Medulla oblongata (tissue), 1 donor: ENCODE measurements around the gene MCC.

ENCODE experiments used
- DNase-seq: peaks from one replicate; pipeline ENCODE4 v3.0.0-alpha.2; 2015; ENCODE audit errors: extremely low spot score

Gene MCC

GRCh38 chr5:113056988-113057387 is 431.3 kb downstream of the MCC start:
- no peak for DNase-seq

DNA sequence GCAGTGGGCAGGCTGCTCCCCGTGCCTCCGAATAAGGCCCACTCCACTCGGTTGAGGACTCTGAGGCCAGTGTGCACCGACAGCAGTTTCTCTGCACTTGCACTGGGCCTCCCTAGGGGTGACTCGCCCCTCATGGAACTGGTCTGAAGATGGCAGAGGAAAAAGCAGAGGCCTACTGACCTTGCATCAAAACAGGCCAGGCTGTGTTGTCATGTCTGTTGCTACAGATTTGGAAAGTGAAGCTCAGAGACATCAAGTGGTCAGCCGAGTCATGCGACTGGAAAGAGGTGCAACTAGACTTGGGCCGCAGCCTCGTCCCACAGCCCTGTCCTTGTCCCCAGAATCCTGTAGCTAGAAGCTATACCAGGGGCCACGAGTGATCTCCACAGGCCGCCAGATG is 433.4 kb downstream of the MCC start:
- no peak for DNase-seq

- DNase-seq: no peak
Measured at GRCh38 chr5:113053511-113053995, 434.7 kb downstream of the MCC start.

DNA sequence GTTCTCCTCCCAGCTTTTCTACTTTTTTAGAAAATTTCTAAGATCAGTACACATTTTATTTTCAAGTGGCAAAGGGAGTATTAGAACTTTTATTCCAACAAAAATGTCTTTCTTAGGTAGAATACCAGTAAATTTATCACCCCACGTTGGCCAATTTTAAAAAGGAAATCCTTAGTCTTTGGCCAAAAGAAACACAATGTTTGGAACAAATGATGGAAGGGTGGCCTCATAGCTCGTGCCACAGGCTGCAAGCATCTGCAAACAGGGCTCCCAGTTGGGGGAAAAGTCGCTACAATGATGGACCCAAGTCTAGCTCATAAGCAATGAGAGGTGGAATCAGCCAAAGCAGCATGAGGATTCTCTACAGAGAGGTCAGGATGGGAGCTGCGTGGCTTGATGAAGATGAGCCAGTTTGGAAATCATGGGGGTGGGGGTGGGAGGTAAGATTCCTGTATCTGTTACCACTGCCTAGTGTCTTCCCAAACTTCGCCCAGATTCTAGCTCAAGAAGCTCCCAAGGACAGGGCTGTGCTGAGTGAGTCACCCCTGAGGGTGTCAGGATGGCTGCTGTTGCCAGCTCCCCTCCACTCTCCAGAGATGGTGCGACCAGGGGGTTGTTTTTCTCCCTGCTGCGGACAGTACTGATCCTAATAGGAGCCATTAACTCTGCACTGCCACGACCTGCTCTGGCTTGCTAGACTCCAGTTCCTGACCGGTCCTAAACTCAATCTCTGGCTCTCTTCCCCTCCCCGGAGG is 436.0 kb downstream of the MCC start:
- no peak for DNase-seq

DNA sequence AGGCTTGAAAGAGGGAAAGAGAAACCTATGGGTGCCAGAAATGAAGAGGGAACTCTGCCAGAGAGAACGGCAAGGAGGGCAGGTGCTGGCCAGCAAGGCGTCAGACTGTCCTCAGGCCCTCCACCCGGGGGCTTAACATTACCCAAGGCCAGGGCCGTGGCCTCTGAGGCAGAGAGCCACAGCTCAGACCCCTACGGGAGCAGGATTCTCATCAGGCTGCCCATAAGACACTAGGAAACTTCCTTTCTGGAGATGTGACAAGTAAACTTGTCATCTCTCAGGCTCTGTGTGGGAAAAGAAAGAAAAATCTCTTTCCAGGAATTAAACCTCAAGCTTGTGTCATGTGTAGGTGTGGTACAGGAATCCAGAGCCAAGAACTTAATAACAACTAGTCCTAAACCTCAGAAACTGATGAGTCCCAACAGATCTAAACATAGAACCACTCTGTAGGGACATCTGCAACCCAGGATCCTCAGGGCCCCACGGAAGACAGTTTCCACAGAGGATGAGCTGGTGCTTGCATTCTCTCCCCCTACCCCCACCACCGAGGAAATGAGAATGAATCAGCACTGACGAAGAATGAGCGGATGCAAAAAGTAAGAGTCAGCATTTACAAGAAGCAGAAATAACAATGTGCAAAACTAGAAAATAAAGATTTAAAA is 437.4 kb downstream of the MCC start:
- no peak for DNase-seq

DNA sequence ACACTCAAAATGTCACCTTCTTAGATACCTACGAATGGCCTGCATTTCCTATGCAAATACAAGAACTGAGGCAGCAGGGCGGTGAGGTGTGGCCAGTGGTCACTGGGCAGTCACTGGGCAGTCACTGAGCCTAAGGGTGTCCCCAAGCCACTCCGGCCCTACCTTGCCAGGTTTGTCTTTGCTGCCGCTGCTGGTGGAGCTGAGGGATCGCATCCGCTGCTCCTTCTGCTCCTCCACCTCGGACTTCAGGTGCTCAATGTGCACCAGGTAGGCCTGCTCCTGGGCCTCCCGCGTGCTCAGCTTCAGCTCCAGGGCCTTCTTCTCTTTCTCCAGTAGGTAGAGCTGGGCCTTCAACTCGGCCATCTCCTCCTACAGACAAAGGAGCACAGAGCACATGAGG is 439.3 kb downstream of the MCC start:
- DNase-seq: no peak

GRCh38 chr5:113047733-113048652 is 440.3 kb downstream of the MCC start:
- DNase-seq: peak; percentile 72

DNA sequence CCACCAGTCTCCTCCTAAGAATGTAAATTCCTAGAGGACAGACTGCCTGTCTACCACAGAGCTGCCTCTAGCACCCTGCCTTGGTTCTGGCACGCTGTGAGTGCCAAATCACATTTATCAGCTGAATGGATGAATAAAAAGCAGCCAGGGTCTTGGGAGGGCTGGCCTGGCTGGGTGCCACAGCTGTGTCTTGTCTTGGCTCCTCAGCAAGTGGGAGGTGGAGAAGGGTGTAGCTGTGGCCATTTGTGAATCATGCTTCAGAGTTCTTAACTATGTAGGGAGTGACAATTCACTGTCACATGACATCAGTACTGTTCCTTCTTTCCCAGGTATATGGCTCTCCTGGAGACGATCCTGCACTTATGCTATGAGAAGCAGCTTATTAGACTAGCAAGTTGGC is 441.0 kb downstream of the MCC start:
- peak; percentile 23 for DNase-seq

GRCh38 chr5:113044776-113045465 is 443.3 kb downstream of the MCC start:
- DNase-seq: no peak

- peak; percentile 39 for DNase-seq
Measured at GRCh38 chr5:113043491-113043931, 444.7 kb downstream of the MCC start.

- DNase-seq: no peak
Measured at GRCh38 chr5:113042491-113043243, 445.6 kb downstream of the MCC start.

DNA sequence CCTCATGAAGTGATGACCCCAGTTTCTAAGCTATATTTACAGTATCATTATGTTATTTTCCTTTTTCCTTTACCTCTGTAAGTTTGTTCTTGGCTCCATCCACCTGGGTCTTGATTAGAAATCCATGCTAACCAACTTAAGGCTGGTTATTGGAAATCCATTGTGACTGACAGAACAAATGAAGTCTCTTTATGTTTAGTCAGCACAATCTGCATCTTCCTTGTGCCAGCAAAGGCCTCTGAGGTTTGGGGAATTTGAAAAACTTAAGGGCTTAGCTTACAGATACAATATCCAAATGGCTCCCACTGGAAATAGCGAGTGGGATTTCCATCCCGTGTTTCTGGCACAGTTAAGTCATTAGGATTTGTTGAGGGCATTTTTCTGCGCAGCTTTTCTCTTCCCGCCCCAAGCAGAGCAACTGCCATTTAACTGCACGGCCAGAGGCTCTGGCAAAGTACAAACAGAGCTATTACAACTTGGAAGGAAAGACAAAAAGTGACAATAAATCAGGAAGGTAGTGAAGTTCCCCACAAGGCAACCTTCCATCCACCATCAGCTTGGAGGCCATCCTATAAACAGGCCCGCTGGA is 447.5 kb downstream of the MCC start:
- peak; percentile 32 for DNase-seq

GRCh38 chr5:113039934-113040285 is 448.3 kb downstream of the MCC start:
- no peak for DNase-seq

- DNase-seq: no peak
Measured at GRCh38 chr5:113039229-113039933, 448.9 kb downstream of the MCC start.

DNA sequence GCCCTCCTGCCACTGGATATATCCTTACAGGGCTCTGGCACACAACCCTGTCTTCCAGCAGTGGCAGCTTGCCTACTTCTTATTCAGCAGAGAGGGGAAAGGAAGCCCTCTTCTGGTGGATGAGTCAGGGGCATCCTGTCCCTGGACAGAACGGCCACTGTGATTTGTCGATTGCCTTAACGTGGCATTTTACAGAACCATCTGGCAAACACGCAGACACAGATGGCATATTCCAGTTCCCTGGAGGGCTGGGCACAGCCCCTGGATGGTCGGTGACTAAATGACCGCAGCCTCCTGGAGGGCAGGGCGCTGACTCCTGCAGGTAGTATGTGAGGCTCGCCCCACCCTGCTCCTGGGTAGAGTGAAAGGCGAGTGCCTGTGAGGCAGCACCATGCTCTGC is 449.5 kb downstream of the MCC start:
- no peak for DNase-seq

DNA sequence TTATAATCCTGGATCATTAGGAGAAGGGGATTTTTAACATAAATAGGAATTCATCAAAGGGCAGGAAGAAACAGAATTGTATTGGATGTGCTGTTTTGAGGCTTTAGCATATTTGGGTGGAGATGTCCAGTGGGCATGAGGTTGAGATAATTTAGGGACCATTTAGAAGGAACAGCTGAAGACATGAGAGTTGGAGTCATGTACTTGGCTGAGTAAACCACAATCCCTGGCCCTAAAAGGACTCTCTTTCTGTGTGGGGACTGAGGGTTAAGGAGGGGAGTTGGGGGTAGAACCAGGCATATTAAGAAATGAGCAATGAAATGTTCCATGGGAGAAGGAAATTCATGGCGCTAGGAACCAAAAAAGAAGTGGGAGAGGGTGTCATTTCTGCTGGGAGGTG is 450.1 kb downstream of the MCC start:
- DNase-seq: no peak

GRCh38 chr5:113036826-113037225 is 451.4 kb downstream of the MCC start:
- no peak for DNase-seq

DNA sequence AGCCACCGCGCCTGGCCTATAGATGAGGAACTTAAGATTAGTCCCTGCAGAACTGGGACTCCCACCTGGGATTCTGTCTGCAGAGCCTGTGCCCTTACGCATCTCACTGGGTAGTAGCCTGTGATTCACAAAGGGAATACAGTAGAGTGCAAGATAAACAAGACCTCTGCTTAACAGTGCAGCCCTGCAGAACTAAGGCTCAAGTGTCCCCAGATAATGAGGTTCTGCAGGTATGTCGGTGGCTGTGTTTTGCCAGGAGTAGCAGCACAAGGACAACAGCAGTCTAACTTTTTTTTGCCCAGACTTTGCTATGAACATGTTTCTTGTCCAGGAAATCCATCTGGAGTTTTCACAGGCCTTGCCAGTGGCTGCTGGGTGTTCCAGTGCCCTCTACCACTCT is 451.9 kb downstream of the MCC start:
- DNase-seq: no peak

DNA sequence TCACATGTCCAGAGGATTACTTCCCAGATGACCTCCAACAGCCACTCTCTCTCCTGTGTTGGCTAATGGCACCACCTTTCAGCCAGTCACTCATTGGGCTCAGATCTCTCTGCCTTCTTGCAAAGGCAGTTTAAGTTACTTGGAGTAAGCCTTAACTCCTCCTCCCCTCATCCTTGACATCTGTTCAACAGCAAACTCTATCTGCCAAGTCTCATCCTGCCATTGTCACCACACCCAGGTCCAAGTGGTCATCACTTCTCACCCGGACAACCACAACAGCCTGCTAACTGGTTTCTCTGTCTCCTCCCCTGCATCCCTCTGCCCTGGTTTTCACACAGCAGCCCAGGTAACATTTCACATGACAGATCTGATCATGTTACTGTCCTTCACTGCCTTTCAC is 453.2 kb downstream of the MCC start:
- no peak for DNase-seq

DNA sequence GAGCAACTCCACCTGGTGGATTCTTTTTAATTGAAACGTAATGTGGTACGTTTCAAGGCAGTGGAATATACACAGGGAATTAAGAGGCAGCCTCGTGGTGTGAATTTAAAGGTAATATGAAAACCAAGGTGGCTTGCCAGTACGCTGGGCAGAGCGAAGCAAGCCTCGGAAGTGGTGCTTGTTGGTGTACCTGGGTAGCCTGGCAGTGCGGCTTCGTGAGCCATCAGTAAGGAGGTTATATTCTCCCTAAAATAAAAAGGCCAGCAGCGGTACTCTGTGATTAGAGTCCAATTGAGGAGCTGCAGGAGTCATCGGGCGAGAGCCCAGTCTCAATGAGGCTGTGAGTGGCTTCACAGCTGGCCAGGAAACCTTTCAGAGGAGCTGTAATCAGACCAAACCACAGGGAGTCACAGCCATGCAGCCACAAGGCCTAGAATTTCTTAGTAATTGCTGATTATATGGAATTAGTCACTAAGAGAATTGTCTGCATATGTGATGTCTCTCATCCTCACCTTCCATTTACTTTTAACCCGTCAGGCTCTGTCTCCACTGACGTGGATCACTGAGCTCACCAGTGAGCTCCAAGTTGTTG is 454.0 kb downstream of the MCC start:
- no peak for DNase-seq
